T-helper 17 cell (primary cell): ENCODE data around the gene GDF2. TPM values are rescaled to one million over a fixed set of nuclear protein-coding genes. Genes with fewer than 3 reads are reported as not detected.

Experiments
- ATAC-seq: fragments of 150-1000 bp; cut with Tn5 transposase; 2 replicates; pipeline ENCODE4 v1.10.0; 2021; ENCODE audit warnings: mild to moderate bottlenecking, moderate library complexity
- DNase-seq, 3 donors: peaks; one replicate each; pipeline versions ENCODE4 v3.0.0 to v3.0.0-alpha.2; 2020 to 2021
- H3K9me3 ChIP-seq: one replicate; pipeline ENCODE4 v1.7.0; 2013; ENCODE audit warnings: low read length, mild to moderate bottlenecking; ENCODE audit not compliant: control insufficient read depth, poor library complexity, severe bottlenecking
- H3K27ac Mint-ChIP-seq: one replicate; pipeline ENCODE4 v1.8.0; 2022; ENCODE audit warnings: mild to moderate bottlenecking, moderate library complexity, mixed read lengths
- H3K27me3 Mint-ChIP-seq: one replicate; pipeline ENCODE4 v1.8.0; 2022; ENCODE audit warnings: mixed read lengths
- H3K36me3 Mint-ChIP-seq: one replicate; pipeline ENCODE4 v1.8.0; 2022; ENCODE audit warnings: low read depth, mixed read lengths
- H3K4me1 Mint-ChIP-seq: one replicate; pipeline ENCODE4 v1.8.0; 2022; ENCODE audit warnings: mild to moderate bottlenecking, mixed read lengths
- H3K4me3 Mint-ChIP-seq: one replicate; pipeline ENCODE4 v1.8.0; 2022; ENCODE audit warnings: mild to moderate bottlenecking, moderate library complexity, mixed read lengths
- total RNA-seq, 4 donors: library from RNA in 2 of 4; stranded (reverse) in 2 of 4; gene quantifications; one replicate each; pipeline ENCODE4 v1.2.3 and lab custom pipeline; 2022 to 2026

The GDF2 gene
- total RNA-seq, 2 donors from 2014 or later = not detected

GRCh38 chr10:47359101-47359500 is 36.8 kb downstream of the GDF2 start:
- ATAC-seq (no peak), DNase-seq (no peak)
- Mint-ChIP-seq H3K4me3 (no peak overlapping the region), H3K27me3 (peaks cover 3% of the 10 kb centered on the region), H3K4me1 (no peaks in the 10 kb centered on the region), H3K27ac (peak overlapping the region; percentile 49), H3K36me3 (no peaks in the 10 kb centered on the region)
- H3K9me3 ChIP-seq = no peaks in the 10 kb centered on the region

GRCh38 chr10:47359626-47360418 is 37.6 kb downstream of the GDF2 start:
- no peaks in the 10 kb centered on the region for H3K36me3 Mint-ChIP-seq
- DNase-seq = no peak
- peaks cover 7% of the 10 kb centered on the region for H3K27me3 Mint-ChIP-seq
- H3K4me3 Mint-ChIP-seq = no peak overlapping the region
- H3K27ac Mint-ChIP-seq = peak overlapping the region; percentile 49
- no peak for ATAC-seq
- H3K9me3 ChIP-seq = no peaks in the 10 kb centered on the region
- no peaks in the 10 kb centered on the region for H3K4me1 Mint-ChIP-seq

GRCh38 chr10:47360419-47361040 is 38.3 kb downstream of the GDF2 start:
- ATAC-seq (no peak), DNase-seq (no peak)
- Mint-ChIP-seq H3K36me3 (no peaks in the 10 kb centered on the region), H3K27ac (no peak overlapping the region), H3K4me1 (no peaks in the 10 kb centered on the region), H3K27me3 (peaks cover 12% of the 10 kb centered on the region), H3K4me3 (no peak overlapping the region)
- no peaks in the 10 kb centered on the region for H3K9me3 ChIP-seq

- Mint-ChIP-seq H3K27ac (no peak overlapping the region), H3K36me3 (no peaks in the 10 kb centered on the region), H3K4me3 (no peak overlapping the region), H3K27me3 (peaks cover 20% of the 10 kb centered on the region), H3K4me1 (peaks cover 4% of the 10 kb centered on the region)
- DNase-seq (no peak), ATAC-seq (no peak)
- H3K9me3 ChIP-seq = no peaks in the 10 kb centered on the region
These were observed 39.0 kb downstream of the GDF2 start for GRCh38 chr10:47361293-47361692.

GRCh38 chr10:47362199-47362598 is 39.9 kb downstream of the GDF2 start:
- Mint-ChIP-seq H3K4me1 (peaks cover 4% of the 10 kb centered on the region), H3K27me3 (peaks cover 20% of the 10 kb centered on the region), H3K36me3 (no peaks in the 10 kb centered on the region), H3K4me3 (no peak overlapping the region), H3K27ac (no peak overlapping the region)
- DNase-seq (no peak), ATAC-seq (no peak)
- H3K9me3 ChIP-seq = no peaks in the 10 kb centered on the region

DNA sequence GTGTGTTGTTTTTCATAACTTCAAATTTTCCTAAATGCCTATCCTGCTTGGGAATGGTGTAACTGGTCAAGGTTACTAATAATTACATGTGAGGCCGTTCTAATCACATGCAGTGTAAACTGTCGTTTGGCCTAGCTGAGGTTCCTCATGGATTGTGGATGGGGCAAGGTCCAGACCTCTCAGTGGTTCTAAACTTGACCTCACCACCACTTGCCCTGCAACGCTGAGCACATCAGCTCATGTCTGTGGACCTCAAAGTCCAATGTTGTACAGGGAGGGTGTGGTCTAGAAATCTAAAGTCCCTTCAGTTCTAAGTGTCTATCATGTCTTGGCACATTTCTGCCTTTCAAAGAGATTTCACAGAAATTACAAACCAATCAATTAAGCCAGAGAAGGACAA is 41.5 kb downstream of the GDF2 start:
- no peak for ATAC-seq
- Mint-ChIP-seq H3K27ac (peak overlapping the region; percentile 16), H3K27me3 (peaks cover 20% of the 10 kb centered on the region), H3K36me3 (no peaks in the 10 kb centered on the region), H3K4me1 (peaks cover 4% of the 10 kb centered on the region), H3K4me3 (no peak overlapping the region)
- no peaks in the 10 kb centered on the region for H3K9me3 ChIP-seq
- no peak for DNase-seq

- no peaks in the 10 kb centered on the region for H3K9me3 ChIP-seq
- peaks cover 20% of the 10 kb centered on the region for H3K27me3 Mint-ChIP-seq
- ATAC-seq = no peak
- H3K4me3 Mint-ChIP-seq = no peak overlapping the region
- H3K4me1 Mint-ChIP-seq = peaks cover 4% of the 10 kb centered on the region
- H3K27ac Mint-ChIP-seq = peak overlapping the region; percentile 16
- no peak for DNase-seq
- no peaks in the 10 kb centered on the region for H3K36me3 Mint-ChIP-seq
These were observed 42.1 kb downstream of the GDF2 start for GRCh38 chr10:47364366-47364765.

GRCh38 chr10:47364911-47365310 is 42.7 kb downstream of the GDF2 start:
- Mint-ChIP-seq H3K4me1 (peaks cover 4% of the 10 kb centered on the region), H3K4me3 (no peak overlapping the region), H3K36me3 (no peaks in the 10 kb centered on the region), H3K27me3 (peaks cover 20% of the 10 kb centered on the region), H3K27ac (peak overlapping the region; percentile 16)
- no peak for ATAC-seq
- H3K9me3 ChIP-seq = no peaks in the 10 kb centered on the region
- DNase-seq = no peak

DNA sequence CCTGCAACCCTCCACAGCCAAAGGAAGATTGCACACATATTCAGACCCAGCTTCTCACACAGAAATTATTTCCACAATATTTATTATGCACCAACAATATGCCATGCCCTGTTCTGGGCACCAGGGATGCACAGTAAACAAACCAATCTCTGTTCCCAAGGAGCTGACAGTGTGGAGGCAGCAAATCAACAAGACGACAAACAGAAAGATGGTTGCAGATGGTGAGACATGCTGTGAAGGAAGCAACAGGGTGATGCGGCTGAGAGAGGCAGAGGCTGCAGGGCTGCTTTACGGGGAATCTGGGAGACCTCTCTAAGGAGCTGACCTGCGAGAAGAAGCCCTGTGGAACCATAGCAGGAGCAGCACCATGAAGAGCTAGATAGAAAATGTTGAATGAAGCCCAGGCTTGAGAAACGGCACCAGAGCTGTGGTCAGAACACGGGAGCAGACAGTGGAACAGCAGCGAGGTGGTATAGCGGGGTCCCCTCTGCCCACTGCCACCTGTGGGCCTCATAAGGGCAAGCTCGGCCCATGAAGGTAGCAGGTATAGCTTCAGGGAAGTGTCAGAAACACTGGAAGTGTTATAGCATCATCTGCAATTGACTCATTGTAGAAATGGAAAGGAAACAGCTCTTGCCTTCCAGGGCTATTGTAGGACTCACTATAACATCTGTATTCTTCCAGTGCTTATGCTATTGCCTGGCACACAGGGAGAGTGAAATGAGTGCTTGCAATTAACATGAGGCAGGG is 43.4 kb downstream of the GDF2 start:
- H3K4me1 Mint-ChIP-seq = peaks cover 4% of the 10 kb centered on the region
- no peaks in the 10 kb centered on the region for H3K9me3 ChIP-seq
- ATAC-seq = no peak
- H3K4me3 Mint-ChIP-seq = no peak overlapping the region
- H3K36me3 Mint-ChIP-seq = no peaks in the 10 kb centered on the region
- no peak for DNase-seq
- peaks cover 25% of the 10 kb centered on the region for H3K27me3 Mint-ChIP-seq
- no peak overlapping the region for H3K27ac Mint-ChIP-seq

DNA sequence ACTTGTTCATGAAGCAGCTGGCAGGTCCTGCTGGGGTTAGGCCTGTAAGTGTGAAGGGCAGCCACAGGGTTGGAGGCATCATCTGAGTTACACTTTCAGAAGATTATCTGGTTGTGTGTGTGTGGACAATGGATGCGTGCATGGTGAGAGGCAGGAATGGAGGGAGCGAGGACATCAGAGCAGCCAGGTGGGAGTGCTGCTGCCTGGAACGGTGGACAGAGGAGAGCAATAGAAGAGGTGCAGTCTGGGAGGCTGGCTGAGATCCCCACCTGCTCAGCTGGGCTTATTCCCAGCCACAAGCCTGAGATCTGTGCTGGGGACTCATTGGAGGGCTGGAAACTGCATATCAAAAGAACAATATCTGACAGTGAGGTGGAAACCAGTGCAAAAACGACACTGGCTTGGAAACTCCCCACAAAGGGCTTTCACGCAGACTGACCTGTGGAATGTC is 44.0 kb downstream of the GDF2 start:
- ATAC-seq (no peak), DNase-seq (no peak)
- no peaks in the 10 kb centered on the region for H3K9me3 ChIP-seq
- H3K4me1 Mint-ChIP-seq = peaks cover 4% of the 10 kb centered on the region
- H3K27me3 Mint-ChIP-seq = peaks cover 25% of the 10 kb centered on the region
- no peak overlapping the region for H3K27ac Mint-ChIP-seq
- no peak overlapping the region for H3K4me3 Mint-ChIP-seq
- H3K36me3 Mint-ChIP-seq = no peaks in the 10 kb centered on the region

DNA sequence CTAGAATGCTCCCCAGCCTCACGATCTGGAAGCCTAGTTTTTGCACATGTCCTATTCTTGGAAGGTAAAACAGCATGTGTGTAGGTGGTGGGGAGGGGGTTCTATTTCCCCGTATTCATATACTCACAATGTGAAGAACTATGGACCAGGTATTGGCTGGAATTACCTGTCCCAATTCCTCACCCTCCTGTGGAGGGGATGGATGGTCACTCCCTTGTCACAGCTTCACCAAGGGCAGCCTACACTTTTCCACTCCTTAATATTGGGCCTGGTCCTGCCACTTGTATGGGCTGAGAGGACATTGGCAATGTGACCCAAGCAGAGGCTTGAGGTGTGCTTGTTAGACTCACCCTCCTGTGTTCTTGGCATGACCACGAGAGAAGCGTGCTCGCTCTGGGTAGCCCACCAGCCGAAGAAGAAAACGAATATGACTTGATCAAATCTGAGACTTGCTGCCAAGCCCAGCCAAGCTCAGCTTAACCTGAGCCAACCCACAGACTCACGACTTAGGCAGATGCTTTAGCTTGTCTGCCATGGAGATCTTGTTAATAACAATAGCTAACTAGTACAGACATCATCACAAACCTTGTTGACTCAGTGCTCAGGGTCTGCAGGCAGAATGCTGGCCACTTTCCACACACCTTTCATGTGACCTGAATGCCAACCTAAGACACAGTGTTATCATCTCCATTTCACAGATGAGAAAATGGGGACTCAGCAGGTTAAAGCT is 44.6 kb downstream of the GDF2 start:
- H3K4me1 Mint-ChIP-seq = peaks cover 4% of the 10 kb centered on the region
- H3K27ac Mint-ChIP-seq = no peak overlapping the region
- DNase-seq (no peak), ATAC-seq (no peak)
- H3K36me3 Mint-ChIP-seq = no peaks in the 10 kb centered on the region
- H3K27me3 Mint-ChIP-seq = peaks cover 25% of the 10 kb centered on the region
- H3K4me3 Mint-ChIP-seq = no peak overlapping the region
- no peaks in the 10 kb centered on the region for H3K9me3 ChIP-seq

DNA sequence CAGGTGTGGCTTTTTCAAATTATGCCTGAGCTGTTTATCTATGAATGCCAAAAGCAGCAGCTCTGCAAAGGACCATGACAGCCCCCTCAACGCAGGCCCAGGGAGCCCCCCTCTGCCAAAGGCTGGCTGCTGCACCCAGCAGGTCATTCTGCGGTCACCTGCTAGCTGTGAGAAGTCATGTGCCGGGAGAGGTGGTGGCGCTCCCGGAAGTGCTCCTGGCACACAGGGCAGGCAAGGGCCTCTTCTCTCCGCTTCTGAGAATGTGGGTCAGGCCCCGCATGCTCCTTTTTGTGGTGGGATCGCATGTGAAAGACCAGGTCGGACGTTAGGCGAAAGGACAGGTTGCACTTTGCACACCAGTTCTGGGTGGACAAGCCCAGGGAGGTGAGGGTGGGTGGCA is 45.4 kb downstream of the GDF2 start:
- DNase-seq = no peak
- H3K4me3 Mint-ChIP-seq = no peak overlapping the region
- no peak overlapping the region for H3K27ac Mint-ChIP-seq

More for the DNA sequence above, 45.4 kb downstream of the GDF2 start:
- H3K27me3 Mint-ChIP-seq = peaks cover 25% of the 10 kb centered on the region
- H3K4me1 Mint-ChIP-seq = peaks cover 4% of the 10 kb centered on the region
- ATAC-seq = no peak
- no peaks in the 10 kb centered on the region for H3K9me3 ChIP-seq
- no peaks in the 10 kb centered on the region for H3K36me3 Mint-ChIP-seq
